ENCODE results near the gene WNK1.

Gene WNK1

GRCh38 chr12:915090-915489 is 162.7 kb downstream of the WNK1 start:
- no peaks in the 10 kb centered on the region for H3K27me3 ChIP-seq (replicated peaks; ENCODE audit: control insufficient read depth, insufficient read depth, low read length)
- peaks cover 26% of the 10 kb centered on the region for H3K36me3 ChIP-seq (ENCODE audit: control insufficient read depth, insufficient read depth, low read length)
- H3K4me3 ChIP-seq (replicated peaks; ENCODE audit: low read depth, low read length): no peak overlapping the region
- no peak for TF ChIP-seq CTCF (IDR thresholded peaks at IDR 0.05; ENCODE audit: insufficient read depth, low read length, poor library complexity, severe bottlenecking)
- DNase-seq (ENCODE audit: extremely low read depth, insufficient read length): no peak

- DNase-seq (ENCODE audit: extremely low read depth, insufficient read length): peak; percentile 19
- peaks cover 22% of the 10 kb centered on the region for H3K36me3 ChIP-seq (ENCODE audit: control insufficient read depth, insufficient read depth, low read length)
- no peak for TF ChIP-seq CTCF (IDR thresholded peaks at IDR 0.05; ENCODE audit: insufficient read depth, low read length, poor library complexity, severe bottlenecking)
- no peaks in the 10 kb centered on the region for H3K27me3 ChIP-seq (replicated peaks; ENCODE audit: control insufficient read depth, insufficient read depth, low read length)
- H3K4me3 ChIP-seq (replicated peaks; ENCODE audit: low read depth, low read length): no peak overlapping the region
Observed at GRCh38 chr12:916240-916639, 163.9 kb downstream of the WNK1 start.

GRCh38 chr12:916712-917445 is 164.5 kb downstream of the WNK1 start:
- Histone ChIP-seq H3K27me3 (replicated peaks; ENCODE audit: control insufficient read depth, insufficient read depth, low read length) (no peaks in the 10 kb centered on the region), H3K36me3 (ENCODE audit: control insufficient read depth, insufficient read depth, low read length) (peaks cover 22% of the 10 kb centered on the region), H3K4me3 (replicated peaks; ENCODE audit: low read depth, low read length) (no peak overlapping the region)
- TF ChIP-seq CTCF (IDR thresholded peaks at IDR 0.05; ENCODE audit: insufficient read depth, low read length, poor library complexity, severe bottlenecking): no peak
- DNase-seq (ENCODE audit: extremely low read depth, insufficient read length): no peak

GRCh38 chr12:920676-921075 is 168.3 kb downstream of the WNK1 start:
- peaks cover 10% of the 10 kb centered on the region for H3K36me3 ChIP-seq (ENCODE audit: control insufficient read depth, insufficient read depth, low read length)
- TF ChIP-seq CTCF (IDR thresholded peaks at IDR 0.05; ENCODE audit: insufficient read depth, low read length, poor library complexity, severe bottlenecking): no peak
- H3K27me3 ChIP-seq (replicated peaks; ENCODE audit: control insufficient read depth, insufficient read depth, low read length): no peaks in the 10 kb centered on the region
- no peak overlapping the region for H3K4me3 ChIP-seq (replicated peaks; ENCODE audit: low read depth, low read length)
- DNase-seq (ENCODE audit: extremely low read depth, insufficient read length): no peak

- H3K36me3 ChIP-seq (ENCODE audit: control insufficient read depth, insufficient read depth, low read length): peaks cover 8% of the 10 kb centered on the region
Observed at GRCh38 chr12:922285-922684, 169.9 kb downstream of the WNK1 start.

More at GRCh38 chr12:922285-922684, 169.9 kb downstream of the WNK1 start:
- no peak overlapping the region for H3K4me3 ChIP-seq (replicated peaks; ENCODE audit: low read depth, low read length)
- H3K27me3 ChIP-seq (replicated peaks; ENCODE audit: control insufficient read depth, insufficient read depth, low read length): no peaks in the 10 kb centered on the region
- DNase-seq (ENCODE audit: extremely low read depth, insufficient read length): no peak
- TF ChIP-seq CTCF (IDR thresholded peaks at IDR 0.05; ENCODE audit: insufficient read depth, low read length, poor library complexity, severe bottlenecking): no peak
